ENCODE results near the gene FBXO30. TPM values are rescaled to one million over a fixed set of nuclear protein-coding genes. Genes with fewer than 3 reads are reported as not detected.

FBXO30 gene
- total RNA-seq, 2 experiments from 2014 or later, result 3.1 to 3.4 TPM

- no peak overlapping the region for H3K4me3 Mint-ChIP-seq
- no peak for TF ChIP-seq CTCF (IDR thresholded peaks at IDR 0.05)
- H3K9me3 Mint-ChIP-seq, result no peaks in the 10 kb centered on the region
- no peaks in the 10 kb centered on the region for H3K36me3 Mint-ChIP-seq (ENCODE audit: low read depth)
- no peaks in the 10 kb centered on the region for H3K27me3 Mint-ChIP-seq
- ATAC-seq, result no peak
- ChIA-PET CTCF (interaction anchor here (1.5 kb wide), 1 partner anchor 25 kb away, joined by 4 read pairs; no protein-coding TSS in a partner anchor), POLR2A (interaction anchor here (1.3 kb wide), 1 partner anchor 27 kb away, joined by 4 read pairs; the partner anchor contains the start of gene FBXO30)
- H3K4me1 Mint-ChIP-seq (ENCODE audit: low read depth), result no peaks in the 10 kb centered on the region
- intact Hi-C loops (cut with micrococcal nuclease), result no loop called here
- no peak for DNase-seq
- no peak overlapping the region for H3K27ac Mint-ChIP-seq
These were observed 27.1 kb upstream of the FBXO30 start for GRCh38 chr6:145841668-145842067.

- H3K9me3 Mint-ChIP-seq, result no peaks in the 10 kb centered on the region
- H3K36me3 Mint-ChIP-seq (ENCODE audit: low read depth), result no peaks in the 10 kb centered on the region
- POLR2A ChIA-PET, result interaction anchor here (1.3 kb wide), 1 partner anchor 24 kb away, joined by 3 read pairs; no protein-coding TSS in a partner anchor
- DNase-seq, result no peak
- TF ChIP-seq CTCF (IDR thresholded peaks at IDR 0.05), result no peak
- no peak overlapping the region for H3K4me3 Mint-ChIP-seq
- peaks cover 7% of the 10 kb centered on the region for H3K4me1 Mint-ChIP-seq (ENCODE audit: low read depth)
- intact Hi-C loops (cut with micrococcal nuclease), result no loop called here
- H3K27ac Mint-ChIP-seq, result no peak overlapping the region
- ATAC-seq, result no peak
- no peaks in the 10 kb centered on the region for H3K27me3 Mint-ChIP-seq
- CTCF ChIA-PET, result no interaction called here
These were observed 25.1 kb upstream of the FBXO30 start for GRCh38 chr6:145839653-145840052.

GRCh38 chr6:145838305-145838704 is 23.7 kb upstream of the FBXO30 start:
- ATAC-seq, result no peak
- H3K27ac Mint-ChIP-seq, result no peak overlapping the region
- intact Hi-C loops (cut with micrococcal nuclease), result no loop called here

GRCh38 chr6:145836772-145837171 is 22.2 kb upstream of the FBXO30 start:
- ChIA-PET CTCF (interaction anchor here (1.4 kb wide), 1 partner anchor 28 kb away, joined by 3 read pairs; no protein-coding TSS in a partner anchor), POLR2A (interaction anchor here (1.4 kb wide), 1 partner anchor 11 kb away, joined by 5 read pairs; no protein-coding TSS in a partner anchor)
- intact Hi-C loops (cut with micrococcal nuclease), result no loop called here
- Mint-ChIP-seq H3K36me3 (ENCODE audit: low read depth) (no peaks in the 10 kb centered on the region), H3K27ac (no peak overlapping the region), H3K27me3 (no peaks in the 10 kb centered on the region), H3K4me3 (no peak overlapping the region), H3K9me3 (no peaks in the 10 kb centered on the region), H3K4me1 (ENCODE audit: low read depth) (peaks cover 7% of the 10 kb centered on the region)
- no peak for TF ChIP-seq CTCF (IDR thresholded peaks at IDR 0.05)
- DNase-seq (no peak), ATAC-seq (no peak)

More at GRCh38 chr6:145838305-145838704, 23.7 kb upstream of the FBXO30 start:
- POLR2A ChIA-PET, result interaction anchor here (1.3 to 1.4 kb wide), 2 partner anchors 12 to 23 kb away, joined by 3 to 5 read pairs; no protein-coding TSS in a partner anchor
- no peaks in the 10 kb centered on the region for H3K9me3 Mint-ChIP-seq
- no peak overlapping the region for H3K4me3 Mint-ChIP-seq
- no peak for DNase-seq
- CTCF ChIA-PET, result no interaction called here
- H3K36me3 Mint-ChIP-seq (ENCODE audit: low read depth), result no peaks in the 10 kb centered on the region
- peaks cover 7% of the 10 kb centered on the region for H3K4me1 Mint-ChIP-seq (ENCODE audit: low read depth)
- TF ChIP-seq CTCF (IDR thresholded peaks at IDR 0.05), result no peak
- no peaks in the 10 kb centered on the region for H3K27me3 Mint-ChIP-seq

GRCh38 chr6:145836170-145836569 is 21.6 kb upstream of the FBXO30 start:
- H3K4me3 Mint-ChIP-seq, result no peak overlapping the region
- H3K36me3 Mint-ChIP-seq (ENCODE audit: low read depth), result no peaks in the 10 kb centered on the region
- peaks cover 7% of the 10 kb centered on the region for H3K4me1 Mint-ChIP-seq (ENCODE audit: low read depth)
- H3K27ac Mint-ChIP-seq, result no peak overlapping the region
- ChIA-PET CTCF (interaction anchor here (1.4 kb wide), 1 partner anchor 28 kb away, joined by 3 read pairs; no protein-coding TSS in a partner anchor), POLR2A (no interaction called here)
- H3K27me3 Mint-ChIP-seq, result no peaks in the 10 kb centered on the region
- intact Hi-C loops (cut with micrococcal nuclease), result no loop called here
- H3K9me3 Mint-ChIP-seq, result no peaks in the 10 kb centered on the region
- TF ChIP-seq CTCF (IDR thresholded peaks at IDR 0.05), result no peak
- ATAC-seq, result peak; percentile 55
- no peak for DNase-seq
